ENCODE data around the gene CA12.
A peak's percentile ranks its signal among the peaks of the same experiment; 100 is the strongest.

Gene CA12

GRCh38 chr15:63294359-63294758, 87.3 kb downstream of the CA12 start:
- Histone ChIP-seq H2AFZ (ENCODE audit: low read depth, low read length) (no peak overlapping the region), H3K4me2 (ENCODE audit: low read length, poor library complexity, severe bottlenecking) (no peak overlapping the region), H3K4ac (ENCODE audit: low read depth in 1 of 2, low read length in 2 of 2) (no peak overlapping the region), H3K36me3 (ENCODE audit: control insufficient read depth in 1 of 2, insufficient read depth in 2 of 2, low read depth in 1 of 2, low read length in 2 of 2) (peaks cover 6 to 61% of the 10 kb centered on the region in 2 experiments), H3K27ac (ENCODE audit: low read length, poor library complexity, severe bottlenecking) (no peak overlapping the region), H2BK12ac (ENCODE audit: low read length in 2 of 2) (no peak overlapping the region), H3K9me3 (ENCODE audit: control insufficient read depth, low read length) (no peaks in the 10 kb centered on the region), H4K91ac (ENCODE audit: low read length) (no peak overlapping the region), H3K9ac (ENCODE audit: low read length) (no peak overlapping the region), H3K27me3 (ENCODE audit: control insufficient read depth in 1 of 2, insufficient read depth in 1 of 2, low read length in 2 of 2) (no peaks in the 10 kb centered on the region), H3K79me1 (replicated peaks; ENCODE audit: low read length, poor library complexity, severe bottlenecking) (peaks cover 12% of the 10 kb centered on the region), H2BK5ac (ENCODE audit: low read depth, low read length, poor library complexity, severe bottlenecking) (no peak overlapping the region), H3K23ac (ENCODE audit: low read length in 2 of 2) (no peak overlapping the region), H2BK120ac (ENCODE audit: low read depth, low read length) (no peak overlapping the region), H3K18ac (ENCODE audit: low read depth in 1 of 2, low read length in 2 of 2) (no peak overlapping the region), H3K4me1 (ENCODE audit: control insufficient read depth, insufficient read depth, low read depth, low read length) (peaks cover 2% of the 10 kb centered on the region), H4K8ac (ENCODE audit: low read length) (no peak overlapping the region), H3K4me3 (ENCODE audit: insufficient read depth in 1 of 2, low read depth in 1 of 2, low read length in 2 of 2) (no peak overlapping the region), H2BK15ac (ENCODE audit: low read depth, poor library complexity, severe bottlenecking) (no peak overlapping the region), H2AK5ac (ENCODE audit: low read length, severe bottlenecking) (peak overlapping the region; percentile 6), H3K14ac (ENCODE audit: low read length in 2 of 2) (no peak overlapping the region)
- DNase-seq, result no peak
- 98% methylated on average over 3 of the region's 3 CpGs for WGBS

DNA sequence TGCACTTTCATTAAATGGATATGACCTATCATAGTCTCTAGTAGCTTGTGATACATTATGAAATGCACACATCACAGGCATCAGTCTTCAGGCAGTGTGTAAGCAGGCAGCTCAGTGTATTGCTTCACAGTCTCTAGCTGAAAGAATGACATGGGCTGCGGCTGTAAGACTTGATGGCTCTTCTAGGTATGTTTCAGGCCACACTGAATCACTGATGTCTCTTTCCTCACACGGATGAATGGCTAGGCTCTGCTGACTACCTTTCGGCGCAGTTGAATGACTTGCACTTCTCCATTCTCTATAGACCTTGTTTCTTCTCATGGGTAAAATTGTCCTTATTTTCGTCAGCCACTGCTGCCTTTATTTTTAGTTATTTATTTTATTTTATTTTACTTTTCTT, 88.9 kb downstream of the CA12 start:
- H2BK12ac ChIP-seq (ENCODE audit: low read length in 2 of 2), result no peak overlapping the region
- no peak overlapping the region for H3K14ac ChIP-seq (ENCODE audit: low read length in 2 of 2)
- no peaks in the 10 kb centered on the region for H3K9me3 ChIP-seq (ENCODE audit: control insufficient read depth, low read length)
- H4K91ac ChIP-seq (ENCODE audit: low read length), result no peak overlapping the region
- H3K79me1 ChIP-seq (replicated peaks; ENCODE audit: low read length, poor library complexity, severe bottlenecking), result peaks cover 12% of the 10 kb centered on the region
- DNase-seq, result no peak
- H3K36me3 ChIP-seq (ENCODE audit: control insufficient read depth in 1 of 2, insufficient read depth in 2 of 2, low read depth in 1 of 2, low read length in 2 of 2), result peaks cover 6 to 55% of the 10 kb centered on the region in 2 experiments
- H2AFZ ChIP-seq (ENCODE audit: low read depth, low read length), result no peak overlapping the region
- no peak overlapping the region for H2BK120ac ChIP-seq (ENCODE audit: low read depth, low read length)
- no peak overlapping the region for H3K4me3 ChIP-seq (ENCODE audit: insufficient read depth in 1 of 2, low read depth in 1 of 2, low read length in 2 of 2)
- H3K4ac ChIP-seq (ENCODE audit: low read depth in 1 of 2, low read length in 2 of 2), result no peak overlapping the region
- H3K4me1 ChIP-seq (ENCODE audit: control insufficient read depth, insufficient read depth, low read depth, low read length), result peaks cover 2% of the 10 kb centered on the region
- H3K23ac ChIP-seq (ENCODE audit: low read length in 2 of 2), result no peak overlapping the region
- peak overlapping the region; percentile 63 for H3K9ac ChIP-seq (ENCODE audit: low read length)
- WGBS, result 98% methylated on average over 4 of the region's 5 CpGs
- no peak overlapping the region for H3K18ac ChIP-seq (ENCODE audit: low read depth in 1 of 2, low read length in 2 of 2)
- peak overlapping the region; percentile 88 for H2AK5ac ChIP-seq (ENCODE audit: low read length, severe bottlenecking)
- H4K8ac ChIP-seq (ENCODE audit: low read length), result no peak overlapping the region
- no peaks in the 10 kb centered on the region for H3K27me3 ChIP-seq (ENCODE audit: control insufficient read depth in 1 of 2, insufficient read depth in 1 of 2, low read length in 2 of 2)
- no peak overlapping the region for H2BK15ac ChIP-seq (ENCODE audit: low read depth, poor library complexity, severe bottlenecking)
- H2BK5ac ChIP-seq (ENCODE audit: low read depth, low read length, poor library complexity, severe bottlenecking), result no peak overlapping the region
- H3K4me2 ChIP-seq (ENCODE audit: low read length, poor library complexity, severe bottlenecking), result no peak overlapping the region
- H3K27ac ChIP-seq (ENCODE audit: low read length, poor library complexity, severe bottlenecking), result no peak overlapping the region

DNA sequence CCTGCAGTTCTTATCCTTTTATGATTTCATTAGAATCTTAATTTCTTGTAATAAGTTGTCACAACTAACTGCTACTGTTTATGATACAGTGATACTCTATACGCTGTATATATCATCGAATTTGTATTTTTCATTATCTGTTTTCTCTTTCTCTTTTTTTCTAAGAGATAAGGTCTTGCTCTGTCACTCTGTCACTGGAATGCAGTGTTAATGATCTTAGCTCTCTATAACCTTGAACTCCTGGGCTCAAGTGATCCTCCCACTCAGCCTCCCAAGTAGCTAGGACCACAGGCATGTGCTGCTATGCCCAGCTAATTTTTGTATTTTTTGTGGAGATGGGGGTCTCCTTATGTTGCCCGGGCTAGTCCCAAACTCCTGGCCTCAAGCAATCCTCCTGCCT, 89.4 kb downstream of the CA12 start:
- peak overlapping the region in 1 of 2 experiments; percentile 0 for H3K18ac ChIP-seq (ENCODE audit: low read depth in 1 of 2, low read length in 2 of 2)
- no CpG with 5 or more reads among the region's 3 CpGs for WGBS
- no peak overlapping the region for H3K4me3 ChIP-seq (ENCODE audit: insufficient read depth in 1 of 2, low read depth in 1 of 2, low read length in 2 of 2)
- no peak overlapping the region for H4K91ac ChIP-seq (ENCODE audit: low read length)
- no peak overlapping the region for H4K8ac ChIP-seq (ENCODE audit: low read length)
- H2BK5ac ChIP-seq (ENCODE audit: low read depth, low read length, poor library complexity, severe bottlenecking), result no peak overlapping the region
- no peak for DNase-seq
- no peak overlapping the region for H3K14ac ChIP-seq (ENCODE audit: low read length in 2 of 2)
- peaks cover 12% of the 10 kb centered on the region for H3K79me1 ChIP-seq (replicated peaks; ENCODE audit: low read length, poor library complexity, severe bottlenecking)
- H2BK15ac ChIP-seq (ENCODE audit: low read depth, poor library complexity, severe bottlenecking), result no peak overlapping the region
- peaks cover 5 to 54% of the 10 kb centered on the region in 2 experiments for H3K36me3 ChIP-seq (ENCODE audit: control insufficient read depth in 1 of 2, insufficient read depth in 2 of 2, low read depth in 1 of 2, low read length in 2 of 2)
- no peak overlapping the region for H3K23ac ChIP-seq (ENCODE audit: low read length in 2 of 2)
- no peak overlapping the region for H2AFZ ChIP-seq (ENCODE audit: low read depth, low read length)
- no peak overlapping the region for H2BK12ac ChIP-seq (ENCODE audit: low read length in 2 of 2)
- H2BK120ac ChIP-seq (ENCODE audit: low read depth, low read length), result no peak overlapping the region
- no peak overlapping the region for H3K27ac ChIP-seq (ENCODE audit: low read length, poor library complexity, severe bottlenecking)
- no peak overlapping the region for H2AK5ac ChIP-seq (ENCODE audit: low read length, severe bottlenecking)
- no peaks in the 10 kb centered on the region for H3K27me3 ChIP-seq (ENCODE audit: control insufficient read depth in 1 of 2, insufficient read depth in 1 of 2, low read length in 2 of 2)
- H3K4me1 ChIP-seq (ENCODE audit: control insufficient read depth, insufficient read depth, low read depth, low read length), result peaks cover 2% of the 10 kb centered on the region
- H3K9ac ChIP-seq (ENCODE audit: low read length), result peak overlapping the region; percentile 63
- H3K4me2 ChIP-seq (ENCODE audit: low read length, poor library complexity, severe bottlenecking), result no peak overlapping the region
- H3K9me3 ChIP-seq (ENCODE audit: control insufficient read depth, low read length), result no peaks in the 10 kb centered on the region
- H3K4ac ChIP-seq (ENCODE audit: low read depth in 1 of 2, low read length in 2 of 2), result no peak overlapping the region

- H2BK12ac ChIP-seq (ENCODE audit: low read length in 2 of 2), result peak overlapping the region in 1 of 2 experiments; percentile 31
- H3K79me1 ChIP-seq (replicated peaks; ENCODE audit: low read length, poor library complexity, severe bottlenecking), result peaks cover 12% of the 10 kb centered on the region
Observed at GRCh38 chr15:63291507-63291906, 90.1 kb downstream of the CA12 start.

More at GRCh38 chr15:63291507-63291906, 90.1 kb downstream of the CA12 start:
- Histone ChIP-seq H3K4me1 (ENCODE audit: control insufficient read depth, insufficient read depth, low read depth, low read length) (peaks cover 2% of the 10 kb centered on the region), H3K36me3 (ENCODE audit: control insufficient read depth in 1 of 2, insufficient read depth in 2 of 2, low read depth in 1 of 2, low read length in 2 of 2) (peaks cover 4 to 55% of the 10 kb centered on the region in 2 experiments), H3K14ac (ENCODE audit: low read length in 2 of 2) (no peak overlapping the region), H4K8ac (ENCODE audit: low read length) (no peak overlapping the region), H2BK120ac (ENCODE audit: low read depth, low read length) (no peak overlapping the region), H3K27ac (ENCODE audit: low read length, poor library complexity, severe bottlenecking) (peak overlapping the region; percentile 94), H3K27me3 (ENCODE audit: control insufficient read depth in 1 of 2, insufficient read depth in 1 of 2, low read length in 2 of 2) (no peaks in the 10 kb centered on the region), H3K9me3 (ENCODE audit: control insufficient read depth, low read length) (no peaks in the 10 kb centered on the region), H3K18ac (ENCODE audit: low read depth in 1 of 2, low read length in 2 of 2) (no peak overlapping the region), H2AK5ac (ENCODE audit: low read length, severe bottlenecking) (peak overlapping the region; percentile 66), H2BK5ac (ENCODE audit: low read depth, low read length, poor library complexity, severe bottlenecking) (no peak overlapping the region), H2AFZ (ENCODE audit: low read depth, low read length) (no peak overlapping the region), H3K9ac (ENCODE audit: low read length) (peak overlapping the region; percentile 63), H3K23ac (ENCODE audit: low read length in 2 of 2) (no peak overlapping the region), H3K4me2 (ENCODE audit: low read length, poor library complexity, severe bottlenecking) (no peak overlapping the region), H2BK15ac (ENCODE audit: low read depth, poor library complexity, severe bottlenecking) (no peak overlapping the region), H3K4ac (ENCODE audit: low read depth in 1 of 2, low read length in 2 of 2) (peak overlapping the region in 1 of 2 experiments; percentile 61), H4K91ac (ENCODE audit: low read length) (peak overlapping the region; percentile 46), H3K4me3 (ENCODE audit: insufficient read depth in 1 of 2, low read depth in 1 of 2, low read length in 2 of 2) (no peak overlapping the region)
- peak; percentile 74 for DNase-seq

All from mesenchymal stem cell (in vitro differentiated cells and primary cell).